ENCODE results near the gene CRACDL. TPM values are rescaled to one million over a fixed set of nuclear protein-coding genes. Genes with fewer than 3 reads are reported as not detected.
A peak's percentile ranks its signal among the peaks of the same experiment; 100 is the strongest.

The CRACDL gene
- total RNA-seq, 4 donors from 2014 or later: 5.7 to 11.8 (median 9.5) TPM

DNA sequence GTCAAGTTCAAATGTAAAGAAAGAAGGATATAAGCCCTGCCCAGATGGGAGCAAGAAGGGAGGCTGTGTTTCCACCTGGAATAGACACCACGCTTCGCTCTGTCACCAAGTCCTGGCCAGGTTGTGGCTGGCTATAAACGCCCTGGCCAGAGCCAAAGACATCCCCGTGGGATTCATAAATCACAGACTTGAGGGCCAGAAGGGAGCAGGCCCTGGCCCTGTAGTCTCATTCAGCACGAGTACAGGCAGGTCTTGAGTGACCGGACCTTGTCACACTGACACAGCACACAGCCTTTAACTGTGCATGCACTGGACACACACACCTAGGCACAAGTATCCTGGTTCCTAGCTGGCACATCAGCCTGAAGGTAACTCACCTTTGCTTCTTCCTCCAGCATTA lies 110.6 kb downstream of the CRACDL start:
- TF ChIP-seq, protein P1, sequence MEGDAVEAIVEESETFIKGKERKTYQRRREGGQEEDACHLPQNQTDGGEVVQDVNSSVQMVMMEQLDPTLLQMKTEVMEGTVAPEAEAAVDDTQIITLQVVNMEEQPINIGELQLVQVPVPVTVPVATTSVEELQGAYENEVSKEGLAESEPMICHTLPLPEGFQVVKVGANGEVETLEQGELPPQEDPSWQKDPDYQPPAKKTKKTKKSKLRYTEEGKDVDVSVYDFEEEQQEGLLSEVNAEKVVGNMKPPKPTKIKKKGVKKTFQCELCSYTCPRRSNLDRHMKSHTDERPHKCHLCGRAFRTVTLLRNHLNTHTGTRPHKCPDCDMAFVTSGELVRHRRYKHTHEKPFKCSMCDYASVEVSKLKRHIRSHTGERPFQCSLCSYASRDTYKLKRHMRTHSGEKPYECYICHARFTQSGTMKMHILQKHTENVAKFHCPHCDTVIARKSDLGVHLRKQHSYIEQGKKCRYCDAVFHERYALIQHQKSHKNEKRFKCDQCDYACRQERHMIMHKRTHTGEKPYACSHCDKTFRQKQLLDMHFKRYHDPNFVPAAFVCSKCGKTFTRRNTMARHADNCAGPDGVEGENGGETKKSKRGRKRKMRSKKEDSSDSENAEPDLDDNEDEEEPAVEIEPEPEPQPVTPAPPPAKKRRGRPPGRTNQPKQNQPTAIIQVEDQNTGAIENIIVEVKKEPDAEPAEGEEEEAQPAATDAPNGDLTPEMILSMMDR (IDR thresholded peaks at IDR 0.05): no peak
- no peak for ATAC-seq (ENCODE audit: low FRiP score)

DNA sequence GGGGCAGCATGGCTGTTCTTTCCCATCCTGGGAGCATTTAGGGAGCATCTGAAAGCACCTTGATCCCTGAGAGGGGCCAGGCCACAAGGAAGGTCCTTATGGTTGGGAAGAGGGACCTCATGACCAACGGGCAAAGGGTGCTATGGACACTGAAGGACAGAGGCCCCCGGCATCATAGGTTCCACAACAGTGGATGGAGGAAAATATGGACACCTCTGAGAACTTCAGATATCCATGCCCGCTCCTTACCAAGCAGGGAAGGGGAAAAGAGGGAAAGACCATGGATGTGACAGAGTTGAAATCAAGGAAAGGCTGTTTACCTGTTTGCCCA lies 111.0 kb downstream of the CRACDL start:
- DNase-seq (ENCODE audit: low spot score): no peak
- ATAC-seq (ENCODE audit: low FRiP score): no peak
- TF ChIP-seq, protein P1 (IDR thresholded peaks at IDR 0.05): no peak

More for the DNA sequence above, 110.6 kb downstream of the CRACDL start:
- DNase-seq (ENCODE audit: low spot score): no peak

DNA sequence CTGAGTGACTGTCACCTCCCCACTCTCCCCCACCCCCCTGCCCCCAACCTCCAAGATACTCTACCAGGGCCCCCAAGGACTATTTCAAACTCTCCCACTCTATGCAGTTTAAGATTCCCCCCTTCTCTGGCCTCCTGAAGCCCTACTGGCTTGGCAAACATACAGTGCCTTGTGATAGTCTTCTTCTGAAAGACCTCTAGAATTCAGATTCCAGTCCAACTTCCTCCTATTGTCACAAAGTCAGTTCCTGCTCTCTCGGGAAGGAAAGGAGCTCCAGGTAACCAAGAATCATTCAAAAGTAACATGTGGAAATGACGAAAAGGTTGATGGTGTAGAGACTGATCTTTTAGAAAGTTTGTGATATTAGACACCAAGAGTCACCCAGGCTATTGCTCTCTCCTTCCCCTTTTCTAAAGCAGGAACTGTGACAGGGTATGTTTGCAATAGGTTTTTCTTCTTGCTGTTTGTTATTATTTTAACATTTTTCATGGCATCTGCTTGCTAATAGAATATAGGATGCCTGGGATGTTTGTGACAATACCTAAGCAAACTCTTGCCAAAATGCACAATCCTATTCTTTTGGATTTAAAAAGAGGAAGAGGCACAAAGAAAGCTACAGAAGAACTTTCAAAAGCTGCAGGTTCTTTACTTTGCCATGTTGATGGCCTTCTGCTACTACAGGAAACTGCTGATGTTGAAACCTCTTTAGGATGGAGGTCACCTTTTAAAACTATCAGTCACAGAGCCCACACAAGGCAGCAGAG lies 111.6 kb downstream of the CRACDL start:
- TF ChIP-seq, protein P1 (IDR thresholded peaks at IDR 0.05): no peak
- no peak for DNase-seq (ENCODE audit: low spot score)
- ATAC-seq (ENCODE audit: low FRiP score): no peak

DNA sequence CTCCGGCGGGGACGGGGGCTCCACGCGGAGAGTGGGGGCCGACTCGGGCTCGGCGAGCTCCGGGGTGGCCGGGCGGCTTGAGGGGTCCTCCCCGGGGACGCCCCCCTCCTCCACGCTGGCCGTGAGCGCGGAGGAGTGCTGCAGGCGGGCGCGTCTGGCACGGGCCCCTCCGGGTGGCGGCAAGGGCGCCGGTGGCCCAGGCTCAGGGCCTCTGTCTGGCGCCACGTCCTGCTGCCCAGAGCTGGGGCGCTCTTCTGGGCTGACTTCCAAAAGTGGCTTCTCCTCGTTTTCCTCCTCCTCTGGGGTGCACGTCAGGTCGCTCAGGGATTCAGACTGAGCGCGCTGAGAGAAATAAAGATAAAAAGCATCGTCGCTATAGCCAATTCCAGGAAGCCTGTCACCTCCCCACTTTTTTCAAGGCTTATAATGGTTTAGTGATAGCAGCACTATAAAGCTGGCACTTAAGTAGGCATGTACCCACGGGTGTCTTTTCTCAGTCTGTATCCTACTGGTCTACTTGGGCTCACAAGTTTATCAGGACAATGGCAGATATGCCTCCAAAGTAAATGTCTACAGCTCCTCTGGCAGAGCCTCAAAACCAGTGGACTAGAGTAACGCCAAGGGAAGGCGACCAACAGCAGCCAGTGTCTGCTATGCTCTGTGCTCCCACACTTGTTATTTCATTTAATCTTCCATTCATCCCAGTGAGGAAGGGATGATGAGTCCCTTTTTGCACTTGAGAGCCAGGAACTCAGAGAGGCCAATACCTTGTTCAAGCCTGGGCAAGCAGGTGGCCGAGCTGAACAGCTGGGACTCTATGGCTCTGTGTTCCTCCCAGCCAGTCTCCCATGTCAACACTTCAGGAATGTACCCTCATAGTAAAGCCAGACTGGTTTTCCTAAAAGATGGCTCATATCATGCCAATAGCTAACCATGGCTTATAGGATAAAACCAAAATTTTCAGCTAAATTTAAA lies 112.5 kb downstream of the CRACDL start:
- TF ChIP-seq, protein P1 (IDR thresholded peaks at IDR 0.05): no peak
- ATAC-seq (ENCODE audit: low FRiP score) (no peak), DNase-seq (ENCODE audit: low spot score) (no peak)

DNA sequence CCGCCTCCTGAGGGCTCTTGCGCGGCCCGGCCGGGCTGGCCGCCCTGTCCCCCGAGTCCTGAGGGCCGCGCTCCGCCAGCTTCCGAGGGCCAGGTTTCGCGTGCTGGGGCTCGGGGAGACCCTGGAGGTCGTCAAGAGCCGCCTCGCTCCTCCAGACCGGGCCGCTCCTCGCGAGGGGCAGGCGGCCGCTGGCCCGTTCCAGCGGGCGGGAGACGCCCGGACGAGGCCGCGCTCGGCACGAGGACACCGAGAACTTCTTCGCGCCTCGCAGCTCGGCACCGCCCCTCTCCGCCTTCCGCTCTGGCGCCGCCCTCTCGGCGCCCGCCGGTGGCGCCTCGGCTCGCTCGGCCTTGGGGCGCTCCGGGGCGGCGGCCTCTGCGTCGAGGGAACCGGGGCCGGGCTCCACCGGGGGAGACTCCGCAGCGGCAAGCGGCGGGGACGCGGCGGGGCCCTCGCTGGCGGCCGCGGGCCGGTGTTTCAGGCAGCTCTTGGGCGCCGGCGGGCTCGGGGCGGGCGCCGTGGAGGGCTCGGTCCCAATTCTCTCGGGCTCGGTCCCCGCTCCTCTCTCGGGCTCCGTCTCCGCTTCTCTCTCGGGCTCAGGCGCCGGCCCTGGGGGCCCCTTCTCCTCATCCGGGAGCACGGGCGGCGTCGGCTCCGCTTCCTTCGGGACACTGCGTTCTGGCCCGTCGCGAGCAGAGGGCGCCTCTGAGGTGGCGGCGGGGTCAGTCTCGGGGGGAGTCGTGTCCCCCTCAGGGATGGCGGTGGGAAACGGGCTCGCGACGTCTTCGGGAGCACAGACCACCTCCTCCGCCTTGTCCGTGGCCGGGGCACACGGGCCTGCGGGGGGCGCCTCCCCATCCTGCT lies 113.5 kb downstream of the CRACDL start:
- no peak for DNase-seq (ENCODE audit: low spot score)

DNA sequence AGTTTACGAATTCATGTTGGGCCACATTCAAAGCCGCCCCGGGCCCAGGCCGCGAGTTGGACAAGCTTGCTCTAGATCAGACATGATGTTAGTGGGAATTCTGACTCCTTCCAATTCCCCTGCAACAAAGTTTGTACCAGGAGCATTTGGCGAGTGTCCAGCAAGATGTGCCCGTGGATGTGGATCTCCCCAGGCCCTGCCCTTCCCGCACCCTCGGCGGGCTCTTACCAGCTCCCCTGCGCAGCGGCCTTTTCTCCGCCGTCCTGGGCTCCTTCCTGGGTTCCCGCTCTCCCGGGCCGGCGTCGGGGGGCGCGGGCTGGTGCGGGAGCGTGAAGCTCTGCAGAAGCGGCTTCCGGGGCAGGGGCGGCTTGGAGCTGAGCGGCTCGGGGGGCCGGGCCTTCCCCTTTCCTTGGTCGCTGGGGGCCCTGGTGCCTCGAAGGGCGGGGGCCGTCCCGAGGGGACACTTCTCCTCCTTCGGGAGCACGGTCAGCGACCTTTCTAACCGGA lies 114.3 kb downstream of the CRACDL start:
- no peak for DNase-seq (ENCODE audit: low spot score)

More for the DNA sequence above, 113.5 kb downstream of the CRACDL start:
- TF ChIP-seq, protein P1 (IDR thresholded peaks at IDR 0.05): no peak
- ATAC-seq (ENCODE audit: low FRiP score): peak; percentile 31

More for the DNA sequence above, 114.3 kb downstream of the CRACDL start:
- TF ChIP-seq, protein P1 (IDR thresholded peaks at IDR 0.05): no peak
- ATAC-seq (ENCODE audit: low FRiP score): no peak
